Measurements from ENCODE around the gene VPS35L.

VPS35L gene

DNA sequence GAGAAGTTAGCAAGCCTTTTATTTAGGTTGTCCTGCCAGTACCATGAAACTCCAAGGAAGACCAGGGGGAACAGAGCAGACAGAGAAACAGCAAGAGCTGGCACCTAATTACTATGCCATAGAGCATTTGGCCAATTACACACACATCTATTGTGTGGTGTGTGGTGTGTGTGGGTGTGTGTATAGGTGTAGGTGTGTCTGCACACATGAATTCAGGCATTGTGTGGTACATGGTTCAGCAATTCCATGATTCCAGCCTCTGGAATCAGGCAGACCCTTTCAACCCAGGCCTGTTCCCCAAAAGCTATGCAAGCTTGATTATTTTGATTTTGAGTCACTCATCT lies 188.3 kb downstream of the VPS35L start:
- no peak overlapping the region for H3K4me3 ChIP-seq (replicated peaks; ENCODE audit: low read depth, low read length)
- no peaks in the 10 kb centered on the region for H3K36me3 ChIP-seq (ENCODE audit: control insufficient read depth, insufficient read depth, low read length)
- no peak for DNase-seq (ENCODE audit: extremely low read depth, insufficient read length)
- TF ChIP-seq, protein P1, sequence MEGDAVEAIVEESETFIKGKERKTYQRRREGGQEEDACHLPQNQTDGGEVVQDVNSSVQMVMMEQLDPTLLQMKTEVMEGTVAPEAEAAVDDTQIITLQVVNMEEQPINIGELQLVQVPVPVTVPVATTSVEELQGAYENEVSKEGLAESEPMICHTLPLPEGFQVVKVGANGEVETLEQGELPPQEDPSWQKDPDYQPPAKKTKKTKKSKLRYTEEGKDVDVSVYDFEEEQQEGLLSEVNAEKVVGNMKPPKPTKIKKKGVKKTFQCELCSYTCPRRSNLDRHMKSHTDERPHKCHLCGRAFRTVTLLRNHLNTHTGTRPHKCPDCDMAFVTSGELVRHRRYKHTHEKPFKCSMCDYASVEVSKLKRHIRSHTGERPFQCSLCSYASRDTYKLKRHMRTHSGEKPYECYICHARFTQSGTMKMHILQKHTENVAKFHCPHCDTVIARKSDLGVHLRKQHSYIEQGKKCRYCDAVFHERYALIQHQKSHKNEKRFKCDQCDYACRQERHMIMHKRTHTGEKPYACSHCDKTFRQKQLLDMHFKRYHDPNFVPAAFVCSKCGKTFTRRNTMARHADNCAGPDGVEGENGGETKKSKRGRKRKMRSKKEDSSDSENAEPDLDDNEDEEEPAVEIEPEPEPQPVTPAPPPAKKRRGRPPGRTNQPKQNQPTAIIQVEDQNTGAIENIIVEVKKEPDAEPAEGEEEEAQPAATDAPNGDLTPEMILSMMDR (IDR thresholded peaks at IDR 0.05; ENCODE audit: insufficient read depth, low read length, poor library complexity, severe bottlenecking), result no peak
- no peaks in the 10 kb centered on the region for H3K27me3 ChIP-seq (replicated peaks; ENCODE audit: control insufficient read depth, insufficient read depth, low read length)

DNA sequence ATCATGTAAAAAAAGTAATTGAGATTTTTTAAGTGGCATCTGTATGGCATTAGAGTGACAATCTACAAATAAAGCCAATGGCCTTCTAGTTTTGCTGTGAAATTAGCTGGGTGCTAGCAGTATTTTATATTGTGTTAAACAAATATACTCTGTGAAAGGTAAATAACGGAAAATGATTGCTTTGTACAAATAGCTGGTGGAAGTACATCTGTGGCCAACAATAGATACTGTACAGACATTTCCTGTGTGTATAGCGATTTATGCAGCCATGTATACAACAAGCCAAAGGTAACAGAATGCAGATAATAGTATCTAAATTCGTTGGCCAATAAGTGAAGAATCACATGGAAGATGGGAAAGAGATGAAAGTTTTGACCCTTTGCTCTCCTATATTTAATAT lies 189.2 kb downstream of the VPS35L start:
- no peak overlapping the region for H3K4me3 ChIP-seq (replicated peaks; ENCODE audit: low read depth, low read length)
- no peaks in the 10 kb centered on the region for H3K36me3 ChIP-seq (ENCODE audit: control insufficient read depth, insufficient read depth, low read length)
- DNase-seq (ENCODE audit: extremely low read depth, insufficient read length), result no peak
- no peaks in the 10 kb centered on the region for H3K27me3 ChIP-seq (replicated peaks; ENCODE audit: control insufficient read depth, insufficient read depth, low read length)
- TF ChIP-seq, protein P1 (IDR thresholded peaks at IDR 0.05; ENCODE audit: insufficient read depth, low read length, poor library complexity, severe bottlenecking), result no peak

DNA sequence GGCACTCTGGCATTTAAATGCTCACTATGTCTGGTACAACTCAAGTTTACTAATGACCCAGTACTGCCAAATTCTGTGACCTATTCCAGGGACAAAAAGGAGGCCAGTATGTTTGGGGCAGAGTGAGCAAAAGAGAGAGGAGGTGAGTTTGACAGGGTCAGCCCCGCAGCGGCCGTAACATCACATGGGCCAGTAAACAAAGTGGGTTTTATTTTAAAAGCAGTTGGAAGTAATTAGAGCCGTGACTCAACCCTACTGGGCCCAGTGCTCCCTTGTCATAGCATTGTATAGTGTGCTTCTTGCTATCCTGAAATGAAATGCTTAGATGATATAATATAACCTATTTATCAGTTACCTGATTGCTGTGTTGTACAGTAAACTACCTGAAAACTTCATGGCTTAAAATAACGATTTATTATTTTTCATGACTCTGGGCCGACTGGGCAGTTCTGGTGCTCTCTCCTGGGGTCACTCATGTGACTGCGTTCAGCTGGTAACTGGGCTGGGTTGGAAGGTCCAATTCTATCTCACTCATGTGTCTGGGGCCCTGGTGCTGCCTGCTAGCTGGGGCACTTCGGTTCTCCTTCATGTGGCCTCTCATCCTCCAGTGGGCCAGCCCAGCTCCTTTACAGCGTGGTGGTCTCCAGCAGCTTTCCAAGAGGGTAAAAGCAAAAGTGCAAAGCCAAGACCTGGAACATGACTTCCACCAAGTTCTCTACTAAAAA lies 189.9 kb downstream of the VPS35L start:
- TF ChIP-seq, protein P1 (IDR thresholded peaks at IDR 0.05; ENCODE audit: insufficient read depth, low read length, poor library complexity, severe bottlenecking), result no peak
- no peak for DNase-seq (ENCODE audit: extremely low read depth, insufficient read length)
- H3K36me3 ChIP-seq (ENCODE audit: control insufficient read depth, insufficient read depth, low read length), result no peaks in the 10 kb centered on the region

DNA sequence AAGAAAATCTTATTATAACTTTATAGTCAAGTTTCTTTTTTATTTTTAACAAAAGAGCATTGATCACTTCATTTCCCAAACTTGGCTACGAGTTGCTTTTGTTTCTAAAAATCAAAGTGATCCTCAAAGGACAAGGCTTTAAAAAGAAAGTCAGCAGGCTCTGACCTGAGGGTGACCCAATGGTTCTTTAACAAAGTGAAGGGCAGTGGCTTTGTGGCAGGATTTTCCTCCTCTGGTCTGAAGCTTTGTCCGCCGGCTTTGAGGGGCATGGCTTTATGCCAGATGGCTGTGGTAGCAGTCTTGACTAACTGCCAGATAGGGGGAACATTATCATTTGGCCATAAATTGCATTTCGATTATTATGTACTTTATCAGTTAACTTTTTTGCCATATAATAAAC lies 191.1 kb downstream of the VPS35L start:
- TF ChIP-seq, protein P1 (IDR thresholded peaks at IDR 0.05; ENCODE audit: insufficient read depth, low read length, poor library complexity, severe bottlenecking), result no peak
- no peak for DNase-seq (ENCODE audit: extremely low read depth, insufficient read length)
- H3K27me3 ChIP-seq (replicated peaks; ENCODE audit: control insufficient read depth, insufficient read depth, low read length), result no peaks in the 10 kb centered on the region

More for the DNA sequence above, 189.9 kb downstream of the VPS35L start:
- Histone ChIP-seq H3K4me3 (replicated peaks; ENCODE audit: low read depth, low read length) (no peak overlapping the region), H3K27me3 (replicated peaks; ENCODE audit: control insufficient read depth, insufficient read depth, low read length) (no peaks in the 10 kb centered on the region)

DNA sequence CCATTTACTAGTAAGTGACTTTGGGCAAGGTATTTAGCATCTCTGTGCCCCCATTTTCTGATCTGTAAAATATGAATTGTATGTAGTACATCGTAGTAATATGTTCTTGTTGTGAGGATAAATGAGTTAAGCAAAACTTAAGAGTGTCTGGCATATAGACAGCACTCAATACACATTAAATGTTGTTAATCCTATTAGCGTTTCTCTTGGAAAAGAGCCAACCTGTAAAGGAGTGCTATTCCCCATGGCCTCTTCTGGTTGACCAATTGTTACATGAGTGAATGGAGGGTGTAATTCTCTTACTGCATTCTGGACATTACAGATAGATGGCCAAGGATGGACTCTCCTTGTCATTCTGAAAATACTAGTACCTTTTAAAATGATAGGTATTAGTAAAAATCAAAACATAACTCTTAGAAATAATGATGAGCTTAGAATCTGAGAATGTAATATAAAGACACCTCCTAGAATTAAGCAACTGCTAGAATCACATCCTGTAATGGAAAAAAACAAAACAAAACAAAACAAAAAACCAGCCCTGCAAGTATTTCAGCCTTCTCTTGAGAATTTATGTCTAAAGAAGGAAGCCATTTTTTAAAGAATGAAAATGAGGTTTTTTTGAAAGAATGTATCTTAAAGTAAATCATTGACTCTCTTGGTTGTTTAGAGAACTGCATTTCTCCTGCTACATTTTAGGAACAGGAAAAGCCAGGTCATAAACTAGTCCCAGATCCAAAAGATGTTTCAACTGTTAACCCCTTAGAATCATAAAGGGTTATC lies 193.1 kb downstream of the VPS35L start:
- TF ChIP-seq, protein P1 (IDR thresholded peaks at IDR 0.05; ENCODE audit: insufficient read depth, low read length, poor library complexity, severe bottlenecking), result no peak
- no peak for DNase-seq (ENCODE audit: extremely low read depth, insufficient read length)
- H3K36me3 ChIP-seq (ENCODE audit: control insufficient read depth, insufficient read depth, low read length), result no peaks in the 10 kb centered on the region
- H3K27me3 ChIP-seq (replicated peaks; ENCODE audit: control insufficient read depth, insufficient read depth, low read length), result no peaks in the 10 kb centered on the region
- no peak overlapping the region for H3K4me3 ChIP-seq (replicated peaks; ENCODE audit: low read depth, low read length)

More for the DNA sequence above, 191.1 kb downstream of the VPS35L start:
- Histone ChIP-seq H3K4me3 (replicated peaks; ENCODE audit: low read depth, low read length) (no peak overlapping the region), H3K36me3 (ENCODE audit: control insufficient read depth, insufficient read depth, low read length) (no peaks in the 10 kb centered on the region)
